22Rv1 (cell line): ENCODE results near the gene CEP128.

Source experiments
- H3K27ac ChIP-seq: fragments of 450-650 bp; 2 replicates; pipeline ENCODE4 v1.5.1; 2017
- ZFX ChIP-seq: fragments of 450-650 bp; IDR thresholded peaks from 2 replicates; pipeline ENCODE4 v1.6.1; 2017; ENCODE audit warnings: antibody characterized with exemption, borderline replicate concordance
- TF ChIP-seq, protein P1 (sequence below): fragments of 450-650 bp; IDR thresholded peaks from 2 replicates; pipeline ENCODE4 v1.5.1; 2017; ENCODE audit warnings: mild to moderate bottlenecking

CEP128 gene

DNA sequence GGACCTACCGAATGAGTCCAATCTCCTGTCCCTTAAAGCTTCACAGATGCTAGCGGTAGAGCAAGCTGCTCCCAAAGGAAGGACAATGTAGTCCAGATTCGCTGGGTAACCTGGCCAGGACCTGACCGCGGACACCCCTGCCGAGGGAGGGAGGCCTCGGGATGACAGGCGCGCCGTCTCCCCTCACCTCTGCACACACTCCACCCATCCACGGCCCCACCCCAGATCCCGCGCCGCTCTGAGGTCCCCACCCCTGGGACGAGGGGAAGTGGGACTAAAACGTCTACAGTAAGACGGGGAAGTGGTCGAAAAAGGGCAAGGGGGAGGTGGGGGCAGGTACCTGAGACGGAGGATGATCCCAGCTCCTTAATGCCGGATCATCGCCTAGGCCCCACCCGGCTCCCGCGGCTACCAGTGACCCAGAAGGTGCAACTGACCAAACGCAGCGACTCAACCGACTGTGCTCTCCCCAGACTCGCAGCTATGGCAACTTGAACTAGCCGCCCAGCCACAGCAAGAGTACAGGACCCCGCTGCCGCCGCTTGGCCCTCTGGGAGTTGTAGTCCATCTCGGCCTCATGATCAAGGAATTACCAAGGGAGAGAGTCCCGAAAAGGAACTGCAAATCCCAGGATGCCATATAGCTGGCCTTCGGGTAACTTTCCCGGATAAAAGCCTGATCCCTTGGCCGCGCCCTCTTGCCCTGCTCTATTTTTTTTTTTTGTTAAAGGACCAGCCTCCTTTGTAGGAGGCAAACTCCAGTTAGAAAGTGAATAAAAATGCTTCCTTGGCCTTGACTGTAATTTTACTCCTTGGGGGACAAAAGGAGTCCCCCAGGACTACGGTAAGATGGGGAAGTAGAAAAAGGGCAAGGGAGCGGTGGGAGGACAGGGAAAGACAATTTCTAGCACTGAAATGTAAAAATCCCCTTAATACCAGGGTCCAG lies at the start of gene CEP128:
TSS of gene CEP128 (minus strand) at position 498 of the 945 bp plus-strand sequence.
- peak within 1 kb of the TSS; percentile 72 for H3K27ac ChIP-seq
- TF ChIP-seq, protein P1, sequence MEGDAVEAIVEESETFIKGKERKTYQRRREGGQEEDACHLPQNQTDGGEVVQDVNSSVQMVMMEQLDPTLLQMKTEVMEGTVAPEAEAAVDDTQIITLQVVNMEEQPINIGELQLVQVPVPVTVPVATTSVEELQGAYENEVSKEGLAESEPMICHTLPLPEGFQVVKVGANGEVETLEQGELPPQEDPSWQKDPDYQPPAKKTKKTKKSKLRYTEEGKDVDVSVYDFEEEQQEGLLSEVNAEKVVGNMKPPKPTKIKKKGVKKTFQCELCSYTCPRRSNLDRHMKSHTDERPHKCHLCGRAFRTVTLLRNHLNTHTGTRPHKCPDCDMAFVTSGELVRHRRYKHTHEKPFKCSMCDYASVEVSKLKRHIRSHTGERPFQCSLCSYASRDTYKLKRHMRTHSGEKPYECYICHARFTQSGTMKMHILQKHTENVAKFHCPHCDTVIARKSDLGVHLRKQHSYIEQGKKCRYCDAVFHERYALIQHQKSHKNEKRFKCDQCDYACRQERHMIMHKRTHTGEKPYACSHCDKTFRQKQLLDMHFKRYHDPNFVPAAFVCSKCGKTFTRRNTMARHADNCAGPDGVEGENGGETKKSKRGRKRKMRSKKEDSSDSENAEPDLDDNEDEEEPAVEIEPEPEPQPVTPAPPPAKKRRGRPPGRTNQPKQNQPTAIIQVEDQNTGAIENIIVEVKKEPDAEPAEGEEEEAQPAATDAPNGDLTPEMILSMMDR = no peak
- no peak for TF ChIP-seq ZFX

DNA sequence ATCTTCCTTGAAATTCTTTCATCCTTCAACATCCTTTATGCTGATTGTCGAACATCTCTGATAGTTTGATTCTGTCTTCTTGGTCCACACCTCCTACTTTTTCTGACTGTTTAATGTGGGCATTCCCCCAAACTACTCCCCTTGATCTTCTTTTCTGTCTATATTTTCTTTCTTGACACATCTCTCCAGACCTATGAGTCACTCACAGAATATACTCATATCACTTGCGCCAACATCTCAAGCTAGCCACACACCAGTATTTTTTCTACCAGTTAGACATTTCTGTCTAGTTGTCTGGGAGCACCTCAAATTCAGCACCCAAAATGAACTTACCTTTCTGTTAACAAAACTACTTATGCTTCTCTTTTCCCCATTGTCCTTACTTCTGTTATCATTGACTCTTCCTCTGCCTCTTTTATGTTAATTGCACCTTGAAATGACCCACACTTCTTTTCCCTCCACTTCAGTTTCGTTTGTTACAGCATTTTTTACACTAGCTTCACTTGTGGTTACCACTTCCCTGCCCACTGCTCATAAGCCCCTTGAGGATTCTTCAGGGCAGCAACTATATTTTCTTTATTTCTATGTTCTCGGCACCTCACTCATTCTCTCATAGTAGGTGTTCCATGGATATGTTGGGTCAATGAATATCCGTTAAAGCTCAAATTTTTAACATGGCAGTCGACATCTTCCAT lies 47.3 kb upstream of the CEP128 start:
- TF ChIP-seq, protein P1 = no peak
- no peak for TF ChIP-seq ZFX
- H3K27ac ChIP-seq = no peak overlapping the region

DNA sequence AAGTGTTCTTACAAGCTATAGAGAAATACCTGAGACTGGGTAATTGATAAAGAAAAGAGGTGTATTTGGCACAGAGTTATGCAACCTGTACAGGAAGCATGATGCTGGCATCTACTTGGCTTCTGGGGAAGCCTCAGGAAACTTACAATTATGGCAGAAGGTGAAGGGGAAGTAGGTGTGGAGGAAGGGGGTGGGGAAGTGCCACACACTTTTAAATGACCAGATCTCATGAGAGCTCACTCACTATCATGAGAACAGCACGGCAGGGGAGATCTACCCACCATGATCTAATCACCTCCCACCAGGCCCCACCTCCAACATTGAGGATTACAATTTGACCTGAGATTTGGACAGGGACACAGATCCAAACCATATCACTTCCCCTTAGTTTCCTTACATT lies 46.7 kb upstream of the CEP128 start:
- H3K27ac ChIP-seq = no peak overlapping the region
- TF ChIP-seq, protein P1 = no peak

DNA sequence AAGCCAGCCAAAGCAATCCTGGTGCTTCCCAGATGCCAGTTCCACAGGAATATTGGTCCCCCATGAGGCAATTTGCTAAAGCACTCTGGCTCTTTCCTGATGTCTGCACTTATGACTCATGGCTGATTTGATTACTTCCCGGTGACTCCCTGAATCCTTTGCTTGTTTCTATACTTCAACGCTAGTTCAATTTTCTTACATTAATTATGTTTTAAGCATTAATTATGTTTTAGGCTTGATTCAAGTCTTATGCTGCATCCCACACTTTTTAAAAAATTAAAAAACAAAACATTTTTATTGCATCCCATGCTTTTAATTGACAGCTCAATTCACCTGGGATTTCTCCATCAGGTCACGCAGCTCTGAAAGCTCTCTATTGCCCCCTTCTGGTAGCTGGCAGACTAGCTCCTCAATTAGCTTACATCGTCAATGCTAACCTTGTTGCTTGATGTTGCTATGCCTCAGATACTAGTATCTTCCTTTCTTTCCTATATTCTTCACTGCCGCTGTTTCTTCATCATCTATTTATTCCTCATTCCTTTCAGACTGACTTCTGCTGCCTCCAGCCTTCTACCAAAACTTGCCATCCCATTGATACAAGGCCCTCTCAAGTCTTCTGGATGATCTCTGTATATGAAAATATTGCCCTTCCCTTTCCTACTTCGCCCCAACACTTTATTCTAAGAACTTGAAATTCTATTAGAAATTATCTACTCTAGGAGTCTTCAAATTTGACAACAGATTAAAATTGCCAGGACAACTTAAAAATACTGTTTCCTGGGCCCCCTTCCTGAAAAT lies 45.9 kb upstream of the CEP128 start:
- H3K27ac ChIP-seq = no peak overlapping the region
- TF ChIP-seq ZFX = no peak
- TF ChIP-seq, protein P1 = peak; percentile 96

DNA sequence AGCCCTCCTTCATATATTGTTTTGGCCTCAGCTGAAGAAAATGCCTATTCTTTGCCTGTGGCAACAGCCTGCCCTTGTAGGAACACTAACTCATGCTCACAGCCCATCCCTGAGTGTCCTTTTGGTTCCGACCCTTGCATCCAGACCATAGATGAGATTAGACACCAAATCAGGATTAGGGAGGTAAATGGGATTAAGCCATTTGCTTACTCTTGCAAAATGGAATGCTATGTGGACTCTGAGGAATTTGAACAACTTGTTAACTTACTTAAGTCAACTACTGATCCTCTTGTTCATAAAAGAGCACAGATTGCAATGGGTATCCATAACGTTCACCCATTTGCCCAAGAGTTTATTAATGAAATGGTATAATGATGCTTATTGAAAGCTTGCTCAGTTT lies 41.2 kb upstream of the CEP128 start:
- TF ChIP-seq ZFX = no peak
- TF ChIP-seq, protein P1 = no peak
- no peak overlapping the region for H3K27ac ChIP-seq

DNA sequence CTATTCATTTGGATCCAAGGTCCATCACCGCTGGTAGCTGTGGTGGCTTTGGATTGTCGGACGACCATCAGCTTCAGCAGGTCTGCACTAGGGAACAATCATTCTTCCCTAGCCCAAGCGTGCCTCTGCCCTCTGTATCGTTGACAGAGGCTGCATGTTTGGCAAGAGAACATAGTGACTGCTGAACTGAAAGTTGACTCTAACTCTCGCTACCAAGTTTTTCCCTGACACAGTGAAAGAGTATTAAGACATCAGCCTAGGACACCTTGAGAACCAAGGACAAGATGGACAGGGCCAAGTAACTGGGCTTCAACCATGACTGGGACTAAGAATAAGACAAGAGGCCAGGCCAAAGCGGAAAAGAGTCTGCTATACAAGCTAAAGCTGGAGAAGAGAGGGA lies 40.1 kb upstream of the CEP128 start:
- no peak overlapping the region for H3K27ac ChIP-seq
- TF ChIP-seq, protein P1 = no peak
- TF ChIP-seq ZFX = no peak
